ENCODE data around the gene ATP5MK.
"Not testable (repeated sequence)": the region's sequence is repeated elsewhere in the genome, so short reads cannot be mapped to it uniquely, and the experiment has no call there.

Gene ATP5MK

DNA sequence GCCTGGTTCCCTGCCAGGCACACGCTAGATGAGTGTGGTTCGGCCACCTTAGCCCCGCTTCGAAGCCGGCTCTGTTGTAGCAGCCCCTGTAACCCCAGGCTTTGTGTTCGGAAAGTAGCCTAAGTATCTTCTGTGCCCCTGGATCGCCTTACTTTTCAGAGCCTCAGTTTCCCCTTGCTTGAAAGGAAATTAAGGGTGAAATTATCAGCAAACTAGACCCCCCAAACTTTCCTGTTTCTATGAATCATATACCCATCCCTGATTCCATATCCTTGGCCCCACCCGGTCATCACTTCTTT lies 463 bp upstream of the ATP5MK start:
- no peak for DNase-seq (ENCODE audit: low read depth, low spot score)

DNA sequence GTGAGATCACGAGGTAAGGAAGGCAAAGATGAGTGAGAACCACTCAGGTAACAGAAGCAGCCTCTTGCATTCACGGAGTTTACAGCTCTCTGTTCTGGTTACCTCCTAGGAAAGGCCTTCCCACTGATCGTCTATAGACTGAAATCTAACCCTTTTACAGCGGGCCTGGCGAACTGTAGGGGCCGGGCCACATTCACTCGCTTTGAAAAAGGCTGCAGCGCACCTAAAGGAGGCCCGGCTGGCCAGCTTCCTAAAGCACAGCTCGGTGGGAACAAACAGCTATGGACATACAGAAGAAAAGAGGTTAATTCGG lies 565 bp downstream of the ATP5MK start:
- DNase-seq (ENCODE audit: low read depth, low spot score) = peak; percentile 43

DNA sequence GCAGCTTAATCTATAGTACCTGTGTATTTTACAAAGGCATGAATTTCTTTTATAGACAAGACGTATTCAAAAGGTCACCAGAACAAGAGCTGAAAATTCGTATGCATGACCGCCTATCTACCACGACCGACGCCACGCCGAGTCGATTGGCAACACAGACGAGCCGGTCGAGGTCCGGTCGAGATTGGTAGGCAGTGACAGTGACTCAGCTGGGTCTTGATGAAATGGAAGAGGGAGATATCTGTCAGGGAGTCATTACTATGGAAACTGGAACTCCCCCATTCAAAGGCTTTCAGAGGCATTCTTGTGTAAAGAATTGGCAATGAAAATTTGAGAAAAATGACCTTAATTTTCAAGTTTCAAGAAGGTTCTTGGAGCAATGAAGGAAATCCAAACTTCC lies 2.1 kb downstream of the ATP5MK start:
- peak; percentile 21 for DNase-seq (ENCODE audit: low read depth, low spot score)

DNA sequence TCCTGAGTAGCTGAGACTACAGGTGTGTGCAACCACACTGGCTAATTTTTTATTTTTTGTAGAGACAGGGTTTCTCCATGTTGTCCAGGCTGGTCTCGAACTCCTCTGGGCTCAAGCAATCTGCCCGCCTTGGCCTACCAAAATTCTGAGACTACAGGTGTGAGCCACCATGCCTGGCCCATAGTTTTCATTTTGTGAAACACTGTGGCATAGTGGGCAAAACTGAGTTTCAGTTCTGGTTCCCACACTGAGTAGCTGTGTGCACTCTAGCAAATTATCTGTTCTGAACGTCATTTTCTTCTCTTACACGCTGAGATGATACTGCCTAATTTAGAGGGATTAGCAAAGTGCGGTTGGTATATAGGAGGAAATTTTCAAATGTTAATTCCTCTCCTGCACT lies 13.5 kb downstream of the ATP5MK start:
- DNase-seq (ENCODE audit: low read depth, low spot score) = no peak

DNA sequence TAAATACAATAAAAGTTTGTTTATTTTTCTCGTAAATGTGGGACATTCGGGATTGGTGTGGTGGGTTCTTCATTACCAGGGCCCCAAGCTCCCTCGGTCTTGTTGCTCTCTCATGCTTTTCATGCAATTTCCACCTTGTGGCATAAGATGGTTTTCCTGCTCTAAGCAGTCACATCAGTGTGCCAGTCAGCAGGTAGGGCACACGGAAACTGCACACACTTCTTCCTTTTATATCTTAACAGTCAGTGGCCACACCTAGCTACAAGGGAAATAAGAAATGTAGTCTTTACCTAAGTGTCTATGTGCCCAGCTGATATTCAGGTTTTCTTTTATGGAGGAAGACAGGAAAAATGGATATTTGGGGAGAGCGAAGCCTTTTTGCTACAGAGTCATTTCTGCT lies 22.0 kb downstream of the ATP5MK start:
- no peak for DNase-seq (ENCODE audit: low read depth, low spot score)

DNA sequence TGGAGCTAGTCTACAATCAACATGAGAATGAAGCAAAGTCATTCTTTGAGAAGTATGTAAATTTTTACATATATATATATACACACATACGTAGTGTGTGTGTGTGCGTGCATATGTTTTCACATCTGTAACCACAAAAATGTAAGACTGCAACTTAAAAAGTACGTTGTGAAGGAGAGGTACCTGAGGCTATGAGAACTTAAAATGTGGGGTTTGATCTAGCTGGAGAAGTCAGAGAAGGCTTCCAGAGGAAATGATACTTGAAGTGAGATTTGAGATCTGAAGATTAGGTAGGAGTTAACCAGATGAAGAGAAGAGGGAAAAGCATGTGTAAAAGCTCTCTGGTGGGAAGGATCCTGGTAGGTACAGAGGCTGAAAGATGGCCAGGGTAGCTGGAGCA lies 22.7 kb downstream of the ATP5MK start:
- no peak for DNase-seq (ENCODE audit: low read depth, low spot score)

DNA sequence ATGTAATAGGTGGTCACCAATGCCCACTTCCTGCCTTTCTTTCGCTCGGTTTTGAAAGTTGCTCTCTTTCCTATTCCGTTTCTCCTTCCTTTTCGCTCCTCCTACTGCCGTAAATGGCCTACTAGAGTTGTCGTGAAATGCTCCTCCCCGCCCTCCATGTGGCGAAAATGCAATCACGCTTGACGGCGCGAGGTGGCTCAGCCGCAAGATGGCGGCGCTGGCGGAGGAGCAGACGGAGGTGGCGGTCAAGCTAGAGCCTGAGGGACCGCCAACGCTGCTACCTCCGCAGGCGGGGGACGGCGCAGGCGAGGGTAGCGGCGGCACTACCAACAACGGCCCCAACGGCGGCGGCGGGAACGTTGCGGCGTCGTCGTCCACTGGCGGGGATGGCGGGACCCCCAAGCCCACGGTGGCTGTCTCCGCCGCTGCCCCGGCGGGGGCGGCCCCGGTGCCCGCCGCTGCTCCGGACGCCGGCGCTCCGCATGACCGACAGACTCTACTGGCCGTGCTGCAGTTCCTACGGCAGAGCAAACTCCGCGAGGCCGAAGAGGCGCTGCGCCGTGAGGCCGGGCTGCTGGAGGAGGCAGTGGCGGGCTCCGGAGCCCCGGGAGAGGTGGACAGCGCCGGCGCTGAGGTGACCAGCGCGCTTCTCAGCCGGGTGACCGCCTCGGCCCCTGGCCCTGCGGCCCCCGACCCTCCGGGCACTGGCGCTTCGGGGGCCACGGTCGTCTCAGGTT lies 28.3 kb downstream of the ATP5MK start, which contains the start of gene TAF5:
Gene TAF5, plus strand, starts transcription at position 195 of the 737 bp plus-strand sequence. Its CDS starts 14 bp downstream, at position 209.
- DNase-seq (ENCODE audit: low read depth, low spot score) = peak; percentile 97

DNA sequence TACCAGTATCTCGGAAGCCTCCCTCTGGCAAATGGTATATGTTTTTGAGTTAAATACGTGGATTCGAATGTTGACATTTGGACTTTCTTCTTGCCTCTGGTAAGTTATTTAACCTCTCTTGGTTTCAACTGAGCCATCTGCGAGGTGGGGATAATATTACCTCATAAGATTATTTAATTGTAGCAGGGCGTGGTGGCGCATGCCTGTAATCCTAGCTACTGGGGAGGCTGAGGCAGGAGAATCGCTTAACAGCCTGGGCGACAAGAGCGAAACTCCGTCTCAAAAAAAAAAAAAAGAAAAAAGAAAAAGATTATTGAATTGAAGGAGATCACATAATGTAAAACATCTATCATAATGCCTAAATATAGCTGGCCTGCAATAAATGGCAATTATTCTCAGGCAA lies 28.9 kb downstream of the ATP5MK start:
- DNase-seq (ENCODE audit: low read depth, low spot score) = no peak

DNA sequence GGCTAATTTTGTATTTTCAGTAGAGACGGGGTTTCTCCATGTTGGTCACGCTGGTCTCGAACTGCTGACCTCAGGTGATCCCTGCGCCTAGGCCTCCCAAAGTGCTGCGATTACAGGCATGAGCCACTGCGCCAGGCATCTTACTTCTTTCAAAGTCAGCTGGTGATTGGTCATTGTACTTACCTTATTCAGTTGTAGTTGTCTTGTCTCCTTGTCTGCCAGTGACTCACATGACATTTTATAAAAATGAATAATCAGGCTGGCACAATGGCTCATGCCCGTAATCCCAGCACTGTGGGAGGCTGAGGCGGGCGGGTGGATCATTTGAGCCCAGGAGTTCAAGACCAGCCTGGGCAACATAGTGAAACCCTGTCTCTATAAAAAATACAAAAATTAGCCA lies 35.5 kb downstream of the ATP5MK start:
- not testable (repeated sequence) for DNase-seq (ENCODE audit: low read depth, low spot score)

DNA sequence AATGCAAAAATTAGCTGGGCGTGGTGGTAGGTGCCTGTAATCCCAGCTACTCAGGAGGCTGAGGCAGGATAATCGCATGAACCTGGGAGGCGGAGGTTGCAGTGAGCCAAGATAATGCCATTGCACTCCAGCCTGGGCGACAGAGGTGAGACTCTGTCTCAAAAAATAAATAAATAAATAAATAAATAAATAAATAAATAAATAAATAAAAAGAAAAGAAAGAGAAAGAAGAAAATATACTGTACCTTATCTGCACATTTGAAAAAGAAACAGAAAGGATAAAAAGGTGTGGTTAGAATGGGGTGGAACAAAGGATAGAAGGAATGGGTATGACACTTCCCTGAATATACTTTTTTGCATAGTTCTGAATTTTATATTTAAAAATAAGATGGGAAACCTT lies 36.8 kb downstream of the ATP5MK start:
- not testable (repeated sequence) for DNase-seq (ENCODE audit: low read depth, low spot score)

DNA sequence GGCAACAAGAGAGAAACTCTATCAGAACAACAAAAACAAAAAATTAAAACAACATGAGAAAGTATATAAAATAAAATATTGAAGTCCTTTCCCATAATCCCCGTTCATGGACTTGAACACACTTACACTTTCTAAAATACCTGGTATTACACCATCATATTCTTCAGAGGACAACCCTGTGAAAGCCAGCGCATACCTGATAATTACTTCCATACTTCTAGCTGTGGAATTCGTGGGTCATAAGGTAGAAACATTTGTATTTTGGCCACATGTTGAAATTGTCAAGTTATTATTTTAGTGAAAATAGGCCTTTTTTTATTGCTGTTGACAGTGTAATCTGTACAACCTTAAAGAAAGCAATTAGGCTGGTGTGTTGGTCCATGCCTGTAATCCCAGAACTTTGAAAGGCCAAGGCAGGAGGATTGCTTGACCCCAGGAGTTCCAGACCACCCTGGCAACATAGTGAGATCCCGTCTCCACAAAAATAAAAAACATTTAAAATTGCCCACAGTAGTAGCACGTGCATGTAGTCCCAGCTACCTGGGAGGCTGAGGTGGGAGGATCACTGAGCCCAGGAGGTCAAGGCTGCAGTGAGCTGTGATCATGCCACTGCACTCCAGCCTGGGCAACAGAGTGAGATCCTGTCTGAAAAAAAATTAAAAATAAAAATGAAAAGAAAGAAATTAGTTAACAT lies 40.2 kb downstream of the ATP5MK start:
- no peak for DNase-seq (ENCODE audit: low read depth, low spot score)

DNA sequence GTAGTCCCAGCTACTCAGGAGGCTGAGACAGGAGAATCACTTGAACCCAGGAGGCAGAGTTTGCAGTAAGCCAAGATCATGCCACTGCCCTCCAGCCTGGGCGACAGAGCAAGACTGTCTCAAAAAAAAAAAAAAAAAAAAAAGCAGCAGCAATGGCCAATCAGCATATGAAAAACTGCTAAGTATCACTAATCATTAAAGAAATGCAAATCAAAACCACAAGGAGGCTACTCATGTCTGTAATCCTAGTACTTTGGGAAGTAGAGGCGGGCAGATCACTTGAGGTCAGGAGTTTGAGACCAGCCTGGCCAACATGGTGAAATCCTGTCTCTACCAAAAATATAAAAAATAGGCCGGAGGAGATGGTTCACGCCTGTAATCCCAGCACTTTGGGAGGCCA lies 41.7 kb downstream of the ATP5MK start:
- not testable (repeated sequence) for DNase-seq (ENCODE audit: low read depth, low spot score)

DNA sequence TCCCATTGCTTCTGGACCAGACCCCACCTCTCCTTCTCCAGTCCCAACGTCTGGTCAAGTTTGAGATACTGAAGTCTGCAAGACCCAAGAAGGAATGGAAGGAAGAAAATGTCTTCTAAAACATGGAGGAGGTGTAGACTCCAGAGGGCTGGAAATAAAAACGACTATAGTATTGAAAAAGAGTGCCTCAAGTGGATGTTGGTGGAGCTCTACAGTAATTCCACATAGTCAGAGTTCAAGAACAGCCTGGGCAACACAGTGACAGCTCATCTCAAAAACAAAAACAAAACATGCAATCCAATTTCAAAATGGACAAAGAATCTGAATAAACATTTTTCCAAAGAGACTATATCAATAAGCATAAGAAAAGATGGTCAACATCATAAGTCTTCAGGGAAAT lies 43.0 kb downstream of the ATP5MK start:
- no peak for DNase-seq (ENCODE audit: low read depth, low spot score)

DNA sequence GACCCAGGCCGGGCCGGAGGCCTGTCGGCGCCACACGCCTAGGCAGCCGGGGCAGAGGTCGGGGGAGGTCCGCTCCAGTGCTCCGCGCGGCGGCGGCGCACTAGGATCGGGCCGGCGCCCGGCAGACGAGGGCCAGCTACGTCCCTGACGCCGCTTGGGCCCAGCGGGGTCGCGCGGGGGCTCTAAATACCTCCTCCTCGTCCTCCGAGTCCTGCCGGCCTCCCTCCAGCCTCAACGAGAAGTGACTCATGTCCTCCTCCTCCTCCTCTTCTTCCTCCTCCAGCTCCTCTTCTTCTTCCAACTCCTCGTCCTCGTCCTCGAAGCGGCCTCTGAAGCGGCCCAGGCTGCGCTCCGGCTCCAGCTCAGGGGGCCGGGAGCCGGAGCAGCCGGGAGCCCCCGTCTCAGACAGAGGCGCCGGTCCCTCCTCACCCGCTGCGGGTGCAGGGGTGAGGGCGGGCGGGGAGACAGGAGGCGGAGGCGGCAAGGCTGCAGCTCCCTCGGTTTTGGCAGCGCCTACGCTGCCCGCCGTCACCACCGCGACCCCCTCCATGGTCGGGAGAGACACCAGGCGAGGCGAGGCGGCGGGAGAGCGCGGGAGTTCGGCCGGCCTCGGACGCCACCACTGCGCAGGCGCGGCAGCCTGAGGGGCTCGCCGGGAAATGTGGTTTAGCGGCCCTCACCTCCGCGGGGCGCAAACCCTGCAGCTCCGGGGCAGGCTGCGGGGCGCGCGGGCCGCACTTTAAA lies 45.6 kb downstream of the ATP5MK start, which contains the start of gene PCGF6:
Gene PCGF6, minus strand, starts transcription at position 624 of the 744 bp plus-strand sequence. Its CDS starts 74 bp downstream, at position 550.
- DNase-seq (ENCODE audit: low read depth, low spot score) = peak; percentile 95

DNA sequence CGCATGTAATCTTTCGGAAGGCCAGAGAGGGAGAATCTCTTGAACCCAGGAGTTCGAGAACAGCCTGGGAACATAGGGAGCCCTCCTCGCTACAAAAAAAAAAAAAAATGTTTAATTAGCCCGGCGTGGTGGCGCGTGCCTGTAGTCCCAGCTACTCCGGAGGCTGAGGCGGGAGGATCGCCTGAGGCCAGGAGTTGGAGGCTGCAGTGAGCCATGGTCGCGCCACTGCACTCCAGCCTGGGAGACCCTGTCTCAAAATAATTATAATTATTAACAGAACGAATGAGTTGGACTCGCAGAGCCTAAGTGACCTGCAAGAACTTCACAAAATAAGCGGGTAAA lies 46.1 kb downstream of the ATP5MK start:
- peak; percentile 1 for DNase-seq (ENCODE audit: low read depth, low spot score)

All from astrocyte of the hippocampus (primary cell).